Panc1 (cell line): Measurements from ENCODE around the gene SPECC1. TPM values are rescaled to one million over a fixed set of nuclear protein-coding genes. Genes with fewer than 3 reads are reported as not detected.

Experiments
- ATAC-seq: fragments of 200-7000 bp; cut with Tn5 transposase; 2 replicates; pipeline ENCODE4 v1.9.1; 2020; ENCODE audit warnings: mild to moderate bottlenecking, moderate library complexity
- BruUV-seq: library from RNA; stranded (reverse); fragments of 400-500 nt; replicated peaks from 2 replicates; lab custom pipeline; 2021; lab: Mats Ljungman, UMichigan
- CTCF ChIA-PET: fragments of 300-600 bp; sonication (Branson Sonifier 250); formaldehyde crosslinking; loops from one replicate; lab custom pipeline; 2022; ENCODE audit warnings: antibody characterized with exemption; lab: Charles Lee
- POLR2A ChIA-PET: fragments of 300-600 bp; sonication (Branson Sonifier 250); formaldehyde crosslinking; loops from one replicate; lab custom pipeline; 2022; ENCODE audit warnings: antibody characterized with exemption; lab: Charles Lee
- DNase-seq: peaks from one replicate; pipeline ENCODE4 v3.0.0-alpha.2; 2010; ENCODE audit warnings: low read depth, low spot score
- H3K27ac ChIP-seq: 2 replicates; pipeline ENCODE4 v1.5.1; 2011; ENCODE audit warnings: mild to moderate bottlenecking, low read length, inconsistent platforms
- H3K27me3 ChIP-seq: fragments of 200-500 bp; sonication (Bioruptor generic); 2 replicates; pipeline ENCODE4 v1.6.0; 2014; ENCODE audit warnings: low read length, inconsistent platforms; ENCODE audit not compliant: control insufficient read depth, insufficient read depth
- H3K36me3 ChIP-seq: fragments of 200-500 bp; sonication (Bioruptor generic); 2 replicates; pipeline ENCODE4 v1.5.1; 2014; ENCODE audit warnings: inconsistent platforms, mild to moderate bottlenecking, low read length, moderate library complexity; ENCODE audit not compliant: control insufficient read depth, insufficient read depth
- H3K4me1 ChIP-seq: 2 replicates; pipeline ENCODE4 v1.5.1; 2011; ENCODE audit warnings: inconsistent platforms, mild to moderate bottlenecking, low read length, moderate library complexity; ENCODE audit not compliant: control insufficient read depth, insufficient read depth
- H3K4me3 ChIP-seq, 2 experiments: 2 replicates each; pipeline ENCODE4 v1.5.1; 2011 to 2012; ENCODE audit warnings: low read depth in 2 of 2, low read length in 2 of 2, mild to moderate bottlenecking in 2 of 2, inconsistent platforms in 1 of 2, moderate library complexity in 1 of 2
- H3K9me3 ChIP-seq: fragments of 200-500 bp; sonication (Bioruptor generic); 2 replicates; pipeline ENCODE4 v1.5.1; 2014; ENCODE audit warnings: low read depth, mild to moderate bottlenecking, inconsistent platforms, low read length, moderate library complexity; ENCODE audit not compliant: control insufficient read depth, insufficient read depth
- POLR2AphosphoS5 ChIP-seq: IDR thresholded peaks from 2 replicates; pipeline ENCODE4 v1.6.1; 2012; ENCODE audit warnings: mild to moderate bottlenecking, low read depth, low read length, moderate library complexity
- SIN3A ChIP-seq: IDR thresholded peaks from 2 replicates; pipeline ENCODE4 v1.6.1; 2012; ENCODE audit warnings: low read depth, mild to moderate bottlenecking, low read length, moderate library complexity, borderline replicate concordance; ENCODE audit not compliant: insufficient read depth
- TCF7L2 ChIP-seq: IDR thresholded peaks from 2 replicates; pipeline ENCODE4 v1.6.1; 2011; ENCODE audit warnings: mild to moderate bottlenecking, low read depth, low read length, inconsistent platforms
- in situ Hi-C: cut with HindIII; loops from 2 replicates; pipeline ENCODE4 v1.10.0; 2016; ENCODE audit warnings: low sequenced_read_pairs, low pct_unique_long_range_greater_than_20kb
- intact Hi-C: fragments of 100-400 bp; cut with micrococcal nuclease; formaldehyde crosslinking; loops from one replicate; pipeline ENCODE4 v1.10.0; 2022; ENCODE audit not compliant: unreplicated experiment
- total RNA-seq: library from RNA; stranded (reverse); gene quantifications from one replicate; pipeline ENCODE4 v1.2.1, GENCODE V29; 2021; ENCODE audit not compliant: unreplicated experiment
- TF ChIP-seq, protein P1 (sequence below): fragments of 450-650 bp; IDR thresholded peaks from 2 replicates; pipeline ENCODE4 v1.5.1; 2017; ENCODE audit warnings: mild to moderate bottlenecking
- TF ChIP-seq, protein P2 (sequence below), 2 experiments: IDR thresholded peaks; 2 replicates each; pipeline ENCODE4 v1.6.1; 2011 to 2012; ENCODE audit warnings: low read depth in 2 of 2, control low read depth in 1 of 2, low read length in 1 of 2, mild to moderate bottlenecking in 1 of 2, moderate library complexity in 1 of 2; ENCODE audit not compliant: insufficient read depth in 1 of 2

SPECC1 gene
- total RNA-seq, 1 experiment from 2014 or later: 80.8 TPM

DNA sequence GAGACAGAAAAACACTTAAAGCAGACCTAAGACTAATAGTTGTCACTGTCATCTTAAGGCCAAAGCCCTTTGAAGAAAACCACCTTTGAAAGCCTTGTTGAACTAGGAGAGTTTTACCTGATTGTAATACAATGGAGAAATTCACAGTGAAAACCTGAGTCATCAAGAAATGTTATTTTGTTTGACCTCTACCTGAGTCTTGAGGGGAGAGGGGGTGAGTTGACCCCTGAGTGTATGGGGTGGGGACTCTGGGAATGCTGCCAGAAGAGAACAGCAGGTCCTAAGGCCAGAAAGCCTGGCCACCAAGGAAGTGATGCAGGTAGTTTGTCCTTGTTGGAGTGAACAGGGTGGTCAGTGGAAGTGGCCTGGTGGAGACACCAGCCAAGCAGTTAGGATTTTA, 204.3 kb downstream of the SPECC1 start:
- no TSS peak for BruUV-seq
- H3K27ac ChIP-seq: no peak overlapping the region
- TF ChIP-seq, protein P1, sequence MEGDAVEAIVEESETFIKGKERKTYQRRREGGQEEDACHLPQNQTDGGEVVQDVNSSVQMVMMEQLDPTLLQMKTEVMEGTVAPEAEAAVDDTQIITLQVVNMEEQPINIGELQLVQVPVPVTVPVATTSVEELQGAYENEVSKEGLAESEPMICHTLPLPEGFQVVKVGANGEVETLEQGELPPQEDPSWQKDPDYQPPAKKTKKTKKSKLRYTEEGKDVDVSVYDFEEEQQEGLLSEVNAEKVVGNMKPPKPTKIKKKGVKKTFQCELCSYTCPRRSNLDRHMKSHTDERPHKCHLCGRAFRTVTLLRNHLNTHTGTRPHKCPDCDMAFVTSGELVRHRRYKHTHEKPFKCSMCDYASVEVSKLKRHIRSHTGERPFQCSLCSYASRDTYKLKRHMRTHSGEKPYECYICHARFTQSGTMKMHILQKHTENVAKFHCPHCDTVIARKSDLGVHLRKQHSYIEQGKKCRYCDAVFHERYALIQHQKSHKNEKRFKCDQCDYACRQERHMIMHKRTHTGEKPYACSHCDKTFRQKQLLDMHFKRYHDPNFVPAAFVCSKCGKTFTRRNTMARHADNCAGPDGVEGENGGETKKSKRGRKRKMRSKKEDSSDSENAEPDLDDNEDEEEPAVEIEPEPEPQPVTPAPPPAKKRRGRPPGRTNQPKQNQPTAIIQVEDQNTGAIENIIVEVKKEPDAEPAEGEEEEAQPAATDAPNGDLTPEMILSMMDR: no peak
- no peak for ATAC-seq
- H3K9me3 ChIP-seq: no peaks in the 10 kb centered on the region
- H3K4me3 ChIP-seq: no peak overlapping the region
- ChIA-PET POLR2A (no interaction called here), CTCF (no interaction called here)
- DNase-seq: no peak
- in situ Hi-C loops (no loop called here), intact Hi-C loops (no loop called here)
- H3K4me1 ChIP-seq: no peaks in the 10 kb centered on the region
- no peaks in the 10 kb centered on the region for H3K36me3 ChIP-seq
- H3K27me3 ChIP-seq: no peaks in the 10 kb centered on the region

DNA sequence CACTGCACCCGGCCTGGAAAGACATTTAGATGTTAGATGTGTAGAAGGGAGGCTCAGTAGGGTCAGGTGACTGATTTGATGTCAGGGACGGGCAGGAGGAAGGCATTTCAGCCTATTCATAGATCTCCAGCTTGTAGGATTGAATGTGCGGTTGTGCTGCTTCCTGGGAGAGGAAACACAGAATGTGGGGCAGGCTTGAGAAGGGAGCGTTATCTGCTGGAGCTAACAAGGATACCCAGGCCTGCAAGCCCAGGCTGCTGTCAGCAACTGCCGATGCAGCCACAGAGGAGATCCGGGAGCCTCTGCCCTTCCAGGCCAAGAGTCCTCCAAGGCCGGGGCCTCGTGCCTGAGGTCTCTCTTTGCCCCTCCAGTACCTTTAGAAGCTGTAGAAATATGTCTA, 205.6 kb downstream of the SPECC1 start:
- intact Hi-C loops: no loop called here
- no peak for TF ChIP-seq POLR2AphosphoS5
- TF ChIP-seq, protein P1: no peak
- TF ChIP-seq TCF7L2: no peak
- no peak for TF ChIP-seq SIN3A
- TF ChIP-seq, protein P2, sequence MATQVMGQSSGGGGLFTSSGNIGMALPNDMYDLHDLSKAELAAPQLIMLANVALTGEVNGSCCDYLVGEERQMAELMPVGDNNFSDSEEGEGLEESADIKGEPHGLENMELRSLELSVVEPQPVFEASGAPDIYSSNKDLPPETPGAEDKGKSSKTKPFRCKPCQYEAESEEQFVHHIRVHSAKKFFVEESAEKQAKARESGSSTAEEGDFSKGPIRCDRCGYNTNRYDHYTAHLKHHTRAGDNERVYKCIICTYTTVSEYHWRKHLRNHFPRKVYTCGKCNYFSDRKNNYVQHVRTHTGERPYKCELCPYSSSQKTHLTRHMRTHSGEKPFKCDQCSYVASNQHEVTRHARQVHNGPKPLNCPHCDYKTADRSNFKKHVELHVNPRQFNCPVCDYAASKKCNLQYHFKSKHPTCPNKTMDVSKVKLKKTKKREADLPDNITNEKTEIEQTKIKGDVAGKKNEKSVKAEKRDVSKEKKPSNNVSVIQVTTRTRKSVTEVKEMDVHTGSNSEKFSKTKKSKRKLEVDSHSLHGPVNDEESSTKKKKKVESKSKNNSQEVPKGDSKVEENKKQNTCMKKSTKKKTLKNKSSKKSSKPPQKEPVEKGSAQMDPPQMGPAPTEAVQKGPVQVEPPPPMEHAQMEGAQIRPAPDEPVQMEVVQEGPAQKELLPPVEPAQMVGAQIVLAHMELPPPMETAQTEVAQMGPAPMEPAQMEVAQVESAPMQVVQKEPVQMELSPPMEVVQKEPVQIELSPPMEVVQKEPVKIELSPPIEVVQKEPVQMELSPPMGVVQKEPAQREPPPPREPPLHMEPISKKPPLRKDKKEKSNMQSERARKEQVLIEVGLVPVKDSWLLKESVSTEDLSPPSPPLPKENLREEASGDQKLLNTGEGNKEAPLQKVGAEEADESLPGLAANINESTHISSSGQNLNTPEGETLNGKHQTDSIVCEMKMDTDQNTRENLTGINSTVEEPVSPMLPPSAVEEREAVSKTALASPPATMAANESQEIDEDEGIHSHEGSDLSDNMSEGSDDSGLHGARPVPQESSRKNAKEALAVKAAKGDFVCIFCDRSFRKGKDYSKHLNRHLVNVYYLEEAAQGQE (IDR thresholded peaks at IDR 0.05; ENCODE audit: insufficient read depth in 1 of 2, low read depth in 2 of 2, low read length in 1 of 2): no peak
- in situ Hi-C loops: no loop called here
- Histone ChIP-seq H3K4me3 (no peak overlapping the region), H3K36me3 (no peaks in the 10 kb centered on the region), H3K27ac (no peak overlapping the region), H3K9me3 (no peaks in the 10 kb centered on the region), H3K27me3 (no peaks in the 10 kb centered on the region), H3K4me1 (no peaks in the 10 kb centered on the region)
- CTCF ChIA-PET: no interaction called here
- ATAC-seq (no peak), DNase-seq (no peak)
- BruUV-seq: no TSS peak
- POLR2A ChIA-PET: no interaction called here
